Stimulated activated naive B cell treated with anti-CD40 and anti-IgM and Interleukin-4, amounts not matched to agents 10 μg/mL and 1 μg/mL and 100 μg/mL, for 72 hours (primary cell): ENCODE measurements around the gene CTIF.

Experiments
- ATAC-seq, 2 donors: fragments of 150-1000 bp; cut with Tn5 transposase; replicated peaks; 2 replicates each; pipeline ENCODE4 v1.10.0; 2021; ENCODE audit warnings: moderate library complexity in 1 of 2
- DNase-seq: peaks from one replicate; pipeline ENCODE4 v3.0.0; 2021
- H3K27ac Mint-ChIP-seq: one replicate; pipeline ENCODE4 v1.8.0; 2022; ENCODE audit warnings: mild to moderate bottlenecking, mixed read lengths
- H3K27me3 Mint-ChIP-seq, 2 donors: one replicate each; pipeline ENCODE4 v1.8.0; 2022; ENCODE audit warnings: mixed read lengths in 2 of 2
- H3K36me3 Mint-ChIP-seq, 2 donors: one replicate each; pipeline ENCODE4 v1.8.0; 2022; ENCODE audit warnings: mixed read lengths in 2 of 2, mild to moderate bottlenecking in 1 of 2
- H3K4me1 Mint-ChIP-seq, 2 donors: one replicate each; pipeline ENCODE4 v1.8.0; 2022; ENCODE audit warnings: mixed read lengths in 2 of 2, mild to moderate bottlenecking in 1 of 2
- H3K4me3 Mint-ChIP-seq, 2 donors: one replicate each; pipeline ENCODE4 v1.8.0; 2022; ENCODE audit warnings: mild to moderate bottlenecking in 2 of 2, mixed read lengths in 2 of 2, moderate library complexity in 1 of 2
- H3K9me3 Mint-ChIP-seq, 2 donors: one replicate each; pipeline ENCODE4 v1.8.0; 2022; ENCODE audit warnings: mixed read lengths in 2 of 2, mild to moderate bottlenecking in 1 of 2

CTIF gene

DNA sequence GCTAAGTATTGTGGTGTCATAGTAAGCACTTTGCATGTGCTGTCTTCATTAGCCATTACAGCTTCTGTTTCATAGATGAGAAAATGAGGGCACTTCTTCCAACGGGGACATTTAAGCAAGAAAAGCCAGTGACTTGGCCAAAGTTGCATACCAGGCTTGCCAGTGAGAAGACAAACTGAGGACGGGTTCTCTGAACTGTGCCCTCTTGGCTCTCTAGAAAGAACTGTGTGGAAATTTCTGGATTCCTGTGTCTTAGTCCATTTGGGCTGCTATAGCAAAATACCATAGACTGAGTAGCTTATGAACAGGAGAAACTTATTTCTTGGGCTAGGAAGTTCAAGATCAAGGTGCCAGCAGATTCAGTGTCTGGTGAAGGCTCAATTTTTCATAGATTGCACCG lies 13.3 kb downstream of the CTIF start:
- Mint-ChIP-seq H3K4me3 (no peak overlapping the region), H3K4me1 (peaks cover 10 to 14% of the 10 kb centered on the region in 2 donors), H3K27ac (no peak overlapping the region), H3K9me3 (no peaks in the 10 kb centered on the region), H3K27me3 (no peaks in the 10 kb centered on the region), H3K36me3 (no peaks in the 10 kb centered on the region)
- ATAC-seq (no peak), DNase-seq (no peak)

DNA sequence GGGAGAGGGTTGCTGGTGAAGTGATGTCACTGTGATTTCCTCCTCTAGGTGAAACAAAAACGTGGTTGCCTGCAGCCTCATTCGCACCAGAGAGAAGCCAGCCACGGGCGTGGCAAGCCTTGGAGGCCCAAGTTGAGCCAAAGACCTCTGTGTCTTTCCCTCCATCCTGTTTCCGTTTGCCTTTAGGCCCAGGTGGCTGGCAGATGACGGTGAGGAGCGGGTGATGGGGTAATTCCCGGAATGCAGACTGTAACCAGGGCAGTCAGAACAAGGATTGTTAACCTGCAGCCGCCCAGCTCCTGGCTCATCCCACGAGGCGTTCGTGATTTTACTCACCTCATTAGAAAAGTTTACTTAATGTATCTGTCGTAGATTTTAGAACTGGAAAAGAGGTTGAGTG lies 14.4 kb downstream of the CTIF start:
- DNase-seq = no peak
- Mint-ChIP-seq H3K27ac (no peak overlapping the region), H3K27me3 (no peaks in the 10 kb centered on the region), H3K36me3 (no peaks in the 10 kb centered on the region), H3K4me1 (peaks cover 10 to 12% of the 10 kb centered on the region in 2 donors), H3K9me3 (no peaks in the 10 kb centered on the region), H3K4me3 (no peak overlapping the region)
- ATAC-seq = no peak

DNA sequence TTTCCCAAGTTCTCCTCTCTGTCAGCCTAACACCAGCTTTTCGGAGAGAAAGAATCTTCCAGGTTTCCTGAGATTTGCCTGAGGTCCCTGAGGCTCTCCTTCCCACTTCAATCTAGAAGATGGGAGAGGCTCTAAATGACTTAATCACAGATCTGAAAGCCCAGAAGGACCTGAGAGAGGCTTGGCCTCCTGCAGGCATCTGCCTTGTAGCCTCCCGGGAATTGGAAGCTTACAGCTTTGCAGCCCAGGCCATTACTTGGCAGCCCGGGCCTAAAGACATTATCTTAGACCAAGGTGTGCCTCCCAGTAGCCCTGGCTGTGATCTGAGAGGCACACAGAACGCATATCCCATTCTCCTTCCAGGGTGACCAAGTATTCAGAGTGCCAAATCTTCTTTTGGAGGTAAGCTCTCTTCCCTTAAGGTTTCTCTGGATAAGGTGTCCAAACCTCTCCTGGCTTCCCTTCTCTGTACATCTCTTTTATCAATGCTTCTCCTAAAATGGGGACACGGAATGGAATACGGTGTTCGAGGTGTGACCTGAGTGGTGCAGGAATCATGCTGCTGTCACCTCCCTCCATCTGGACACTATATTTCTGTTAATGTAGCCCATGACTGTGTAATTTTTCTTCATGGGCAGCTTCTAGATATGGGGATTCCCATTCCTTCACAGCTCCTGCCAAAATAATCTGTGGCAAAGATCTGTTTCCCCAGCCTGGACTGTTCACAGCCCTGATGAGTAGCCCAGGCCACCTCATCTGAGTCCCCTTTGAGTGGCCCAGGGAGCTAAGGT lies 16.0 kb downstream of the CTIF start:
- Mint-ChIP-seq H3K4me3 (no peak overlapping the region), H3K27ac (no peak overlapping the region), H3K4me1 (peaks cover 0 to 2% of the 10 kb centered on the region in 2 donors), H3K36me3 (peaks cover 0 to 4% of the 10 kb centered on the region in 2 donors), H3K27me3 (no peaks in the 10 kb centered on the region), H3K9me3 (no peaks in the 10 kb centered on the region)
- DNase-seq = no peak
- ATAC-seq = no peak

DNA sequence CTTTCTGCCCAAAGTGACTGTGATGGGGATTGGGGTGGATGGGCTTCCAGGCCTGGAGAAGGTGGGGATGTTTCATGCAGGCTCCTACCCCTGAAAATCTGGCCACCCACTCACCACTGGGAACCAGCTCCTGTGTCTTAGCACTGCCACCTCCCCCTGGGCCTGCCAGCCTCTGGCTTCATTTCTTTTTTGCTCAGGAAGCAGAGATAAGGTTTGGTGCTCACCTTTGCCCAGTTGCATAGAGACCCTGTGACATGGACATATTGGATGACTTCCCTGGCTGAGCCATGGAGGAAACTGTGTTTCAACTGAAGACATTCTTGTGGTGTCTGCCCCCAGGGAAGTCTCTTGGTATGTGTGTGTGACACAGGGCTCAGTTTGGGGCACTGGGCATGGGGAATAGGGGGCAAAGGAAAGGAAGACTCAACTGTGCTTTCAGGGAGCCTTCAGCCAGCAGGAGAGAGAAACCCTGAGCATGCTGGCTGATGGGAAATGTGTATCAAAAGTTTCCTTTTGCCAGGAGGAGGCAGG lies 16.7 kb downstream of the CTIF start:
- H3K4me3 Mint-ChIP-seq = no peak overlapping the region
- no peaks in the 10 kb centered on the region for H3K9me3 Mint-ChIP-seq
- H3K4me1 Mint-ChIP-seq = no peaks in the 10 kb centered on the region
- ATAC-seq (no peak), DNase-seq (no peak)
- H3K36me3 Mint-ChIP-seq = peaks cover 0 to 4% of the 10 kb centered on the region in 2 donors
- H3K27ac Mint-ChIP-seq = no peak overlapping the region
- H3K27me3 Mint-ChIP-seq = no peaks in the 10 kb centered on the region

DNA sequence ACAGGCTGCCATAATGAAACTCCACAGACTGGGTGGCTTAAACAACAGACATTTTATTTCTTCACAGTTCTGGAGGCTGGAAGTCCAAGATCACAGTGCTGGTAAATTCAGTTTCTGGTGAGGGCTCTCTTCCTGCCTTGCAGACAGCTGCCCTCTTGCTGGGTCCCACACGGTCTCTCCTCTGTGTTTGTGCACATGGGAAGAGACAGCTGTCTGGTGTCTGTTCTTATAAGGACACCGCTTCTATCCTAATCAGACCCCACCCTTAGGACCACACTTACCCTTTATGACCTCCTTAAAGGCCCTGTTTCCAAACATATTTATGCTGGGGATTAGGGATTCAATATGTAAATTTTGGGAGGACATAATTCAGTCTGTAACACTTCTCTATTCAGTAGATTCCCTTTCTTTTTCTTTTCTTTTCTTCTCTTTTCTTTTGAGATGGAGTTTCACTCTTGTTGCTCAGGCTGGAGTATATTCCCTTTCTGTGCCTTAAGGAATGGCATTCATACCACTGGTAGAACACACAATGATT lies 18.9 kb downstream of the CTIF start:
- no peak for DNase-seq
- peaks cover 0 to 4% of the 10 kb centered on the region in 2 donors for H3K36me3 Mint-ChIP-seq
- H3K9me3 Mint-ChIP-seq = no peaks in the 10 kb centered on the region
- no peaks in the 10 kb centered on the region for H3K27me3 Mint-ChIP-seq
- no peak for ATAC-seq
- H3K4me1 Mint-ChIP-seq = no peaks in the 10 kb centered on the region
- H3K27ac Mint-ChIP-seq = no peak overlapping the region
- H3K4me3 Mint-ChIP-seq = no peak overlapping the region

DNA sequence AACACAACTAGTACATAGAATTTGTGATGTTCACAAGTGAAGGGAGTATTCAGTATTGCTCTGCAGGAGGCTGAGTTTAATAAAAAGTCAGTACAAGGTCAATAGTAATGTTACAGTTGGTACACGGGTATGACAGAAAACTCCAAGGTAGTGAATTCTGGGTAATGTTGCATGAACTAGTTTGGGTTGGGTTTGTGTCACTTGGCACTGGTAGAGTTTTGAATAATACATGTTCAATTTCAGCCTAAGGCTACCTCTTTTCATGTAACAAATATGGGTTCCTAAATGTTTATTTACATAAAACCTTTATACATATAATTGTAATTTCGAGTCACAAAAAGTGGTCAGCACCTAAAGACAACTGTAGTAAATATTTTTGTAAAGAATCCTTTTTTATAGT lies 19.4 kb downstream of the CTIF start:
- Mint-ChIP-seq H3K27ac (no peak overlapping the region), H3K27me3 (no peaks in the 10 kb centered on the region), H3K36me3 (peaks cover 0 to 4% of the 10 kb centered on the region in 2 donors), H3K9me3 (no peaks in the 10 kb centered on the region), H3K4me1 (no peaks in the 10 kb centered on the region), H3K4me3 (no peak overlapping the region)
- ATAC-seq (no peak), DNase-seq (no peak)

DNA sequence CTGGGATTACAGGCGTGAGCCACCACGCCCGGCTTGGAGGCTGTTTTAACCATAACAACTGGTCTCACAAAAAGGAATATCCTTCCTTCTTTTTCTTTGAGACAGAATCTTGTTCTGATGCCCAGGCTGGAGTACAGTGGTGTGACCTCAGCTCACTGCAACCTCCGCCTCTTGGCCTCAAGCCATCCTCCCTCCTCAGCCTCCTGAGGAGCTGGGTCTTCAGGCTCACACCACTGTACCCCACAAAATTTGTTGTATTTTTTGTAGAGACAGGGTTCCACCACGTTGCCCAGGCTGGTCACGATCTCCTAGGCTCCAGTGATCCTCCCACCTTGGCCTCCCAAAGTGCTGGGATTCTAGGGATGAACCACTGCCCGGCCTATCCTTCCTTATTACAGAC lies 21.7 kb downstream of the CTIF start:
- Mint-ChIP-seq H3K4me3 (no peak overlapping the region), H3K9me3 (no peaks in the 10 kb centered on the region), H3K27me3 (no peaks in the 10 kb centered on the region), H3K36me3 (peaks cover 0 to 4% of the 10 kb centered on the region in 2 donors), H3K27ac (no peak overlapping the region), H3K4me1 (peaks cover 7 to 11% of the 10 kb centered on the region in 2 donors)
- DNase-seq (no peak), ATAC-seq (no peak)

DNA sequence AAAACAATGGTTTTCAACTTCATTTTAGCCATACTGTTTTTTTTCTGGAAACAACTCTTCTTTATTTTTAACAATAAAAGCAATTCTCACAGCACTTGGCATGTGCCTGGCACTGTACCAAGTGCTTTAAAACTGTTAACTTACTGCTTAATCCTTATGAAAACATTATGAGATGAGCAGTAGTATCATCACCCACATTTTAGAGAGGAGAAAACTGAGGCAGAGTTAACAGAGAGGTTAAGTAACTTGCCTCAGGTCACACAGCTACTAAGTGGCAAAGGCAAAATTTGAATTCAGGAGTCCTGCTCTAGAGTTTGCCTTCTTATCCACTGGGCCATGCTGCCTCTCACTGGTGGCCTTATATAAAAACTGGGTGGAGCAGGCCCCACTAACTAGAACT lies 23.2 kb downstream of the CTIF start:
- no peak overlapping the region for H3K27ac Mint-ChIP-seq
- no peak overlapping the region for H3K4me3 Mint-ChIP-seq
- H3K4me1 Mint-ChIP-seq = peaks cover 10 to 11% of the 10 kb centered on the region in 2 donors
- DNase-seq (no peak), ATAC-seq (no peak)
- peaks cover 0 to 10% of the 10 kb centered on the region in 2 donors for H3K36me3 Mint-ChIP-seq
- peaks cover 0 to 5% of the 10 kb centered on the region in 2 donors for H3K27me3 Mint-ChIP-seq
- no peaks in the 10 kb centered on the region for H3K9me3 Mint-ChIP-seq

DNA sequence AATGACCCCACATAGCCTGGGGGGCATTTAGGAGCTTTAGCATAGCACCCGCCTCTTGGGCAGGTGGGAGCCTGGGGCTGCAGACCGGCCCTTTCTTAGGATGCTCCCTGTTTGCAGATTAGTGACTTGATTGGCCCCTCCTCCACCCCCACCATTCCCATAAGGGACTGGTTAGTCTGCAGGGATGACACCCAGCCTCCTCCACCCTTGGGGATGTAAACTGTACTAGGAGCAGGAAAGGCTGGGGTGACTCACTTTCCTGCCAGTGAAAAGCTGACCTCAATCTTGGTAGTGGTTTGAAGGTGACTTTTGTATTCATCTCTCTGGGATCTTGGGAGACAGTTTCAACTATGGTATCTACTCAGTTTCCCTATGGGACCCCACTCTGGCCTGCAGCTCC lies 24.2 kb downstream of the CTIF start:
- peaks cover 4 to 18% of the 10 kb centered on the region in 2 donors for H3K36me3 Mint-ChIP-seq
- H3K27ac Mint-ChIP-seq = no peak overlapping the region
- peaks cover 1 to 5% of the 10 kb centered on the region in 2 donors for H3K9me3 Mint-ChIP-seq
- no peak for DNase-seq
- ATAC-seq = no peak
- peaks cover 0 to 12% of the 10 kb centered on the region in 2 donors for H3K27me3 Mint-ChIP-seq
- no peak overlapping the region for H3K4me3 Mint-ChIP-seq
- peaks cover 10 to 11% of the 10 kb centered on the region in 2 donors for H3K4me1 Mint-ChIP-seq

DNA sequence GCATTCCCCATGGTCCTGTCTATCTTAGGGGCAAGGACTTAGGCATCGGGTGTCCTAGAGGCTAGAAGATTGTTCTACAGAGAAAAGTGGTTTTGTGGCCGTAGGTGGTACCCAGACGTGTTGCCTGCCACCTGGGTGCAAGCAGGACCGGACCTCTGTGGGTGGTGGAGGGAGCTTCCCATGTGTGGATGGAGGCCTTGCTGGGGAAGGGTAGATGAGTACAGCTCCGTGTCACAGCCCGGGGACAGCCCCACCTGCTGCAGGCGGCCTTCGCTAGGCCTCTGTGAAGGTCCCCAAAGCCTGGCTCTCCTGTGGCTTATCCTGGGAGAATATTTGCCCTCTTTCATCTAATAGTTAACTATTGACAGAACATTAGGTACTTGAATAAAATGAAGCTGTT lies 25.3 kb downstream of the CTIF start:
- peaks cover 4 to 5% of the 10 kb centered on the region in 2 donors for H3K9me3 Mint-ChIP-seq
- H3K4me3 Mint-ChIP-seq = no peak overlapping the region
- H3K4me1 Mint-ChIP-seq = peaks cover 10 to 11% of the 10 kb centered on the region in 2 donors
- peaks cover 0 to 12% of the 10 kb centered on the region in 2 donors for H3K27me3 Mint-ChIP-seq
- ATAC-seq = no peak
- no peak overlapping the region for H3K27ac Mint-ChIP-seq
- H3K36me3 Mint-ChIP-seq = peaks cover 8 to 27% of the 10 kb centered on the region in 2 donors
- no peak for DNase-seq

DNA sequence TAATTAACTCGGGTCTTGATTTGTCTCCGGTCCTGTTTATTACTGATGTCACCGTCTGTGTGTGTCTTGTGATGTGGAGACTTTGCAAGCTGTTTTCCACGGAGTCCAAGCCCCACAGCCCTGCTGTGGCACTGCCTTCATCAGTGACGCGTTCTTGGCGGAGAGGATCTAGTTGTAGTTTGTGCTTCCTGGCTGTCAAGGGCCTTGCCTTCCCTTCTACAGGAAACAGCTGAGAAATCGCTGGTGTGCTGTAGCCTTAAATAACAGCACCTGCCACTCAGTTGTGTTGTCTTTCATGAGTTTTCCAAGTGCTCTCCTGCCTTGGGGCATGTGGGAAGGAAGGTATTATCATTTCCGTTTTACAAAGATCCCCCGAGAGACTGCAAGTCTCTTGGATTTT lies 26.3 kb downstream of the CTIF start:
- H3K4me3 Mint-ChIP-seq = no peak overlapping the region
- no peak for DNase-seq
- H3K4me1 Mint-ChIP-seq = peaks cover 10 to 11% of the 10 kb centered on the region in 2 donors
- peaks cover 0 to 12% of the 10 kb centered on the region in 2 donors for H3K27me3 Mint-ChIP-seq
- H3K36me3 Mint-ChIP-seq = peaks cover 8 to 27% of the 10 kb centered on the region in 2 donors
- H3K27ac Mint-ChIP-seq = no peak overlapping the region
- no peak for ATAC-seq
- peaks cover 4 to 5% of the 10 kb centered on the region in 2 donors for H3K9me3 Mint-ChIP-seq

DNA sequence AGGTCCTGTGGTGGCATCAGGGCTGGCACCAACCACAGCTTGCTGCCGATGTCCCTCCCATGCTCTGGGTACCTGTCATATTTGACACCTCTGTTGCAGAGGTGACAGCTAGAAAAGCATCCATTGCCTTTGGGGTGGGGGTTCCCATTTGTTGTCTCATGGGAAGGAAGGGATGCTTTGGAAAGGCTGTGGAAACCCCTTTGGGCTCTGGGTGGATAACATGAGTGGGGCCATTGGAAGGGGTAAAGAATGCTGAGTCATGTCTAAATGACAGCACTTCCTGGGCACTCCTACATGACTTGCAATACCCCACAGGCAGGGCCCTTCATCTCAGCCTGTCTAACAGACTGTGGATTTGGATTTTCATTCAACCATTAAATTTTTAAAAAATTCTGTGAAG lies 27.8 kb downstream of the CTIF start:
- DNase-seq = no peak
- H3K27me3 Mint-ChIP-seq = peaks cover 0 to 12% of the 10 kb centered on the region in 2 donors
- H3K9me3 Mint-ChIP-seq = peaks cover 4 to 5% of the 10 kb centered on the region in 2 donors
- peaks cover 8 to 27% of the 10 kb centered on the region in 2 donors for H3K36me3 Mint-ChIP-seq
- no peak overlapping the region for H3K4me3 Mint-ChIP-seq
- no peak overlapping the region for H3K27ac Mint-ChIP-seq
- ATAC-seq = no peak
- H3K4me1 Mint-ChIP-seq = peaks cover 11 to 13% of the 10 kb centered on the region in 2 donors

DNA sequence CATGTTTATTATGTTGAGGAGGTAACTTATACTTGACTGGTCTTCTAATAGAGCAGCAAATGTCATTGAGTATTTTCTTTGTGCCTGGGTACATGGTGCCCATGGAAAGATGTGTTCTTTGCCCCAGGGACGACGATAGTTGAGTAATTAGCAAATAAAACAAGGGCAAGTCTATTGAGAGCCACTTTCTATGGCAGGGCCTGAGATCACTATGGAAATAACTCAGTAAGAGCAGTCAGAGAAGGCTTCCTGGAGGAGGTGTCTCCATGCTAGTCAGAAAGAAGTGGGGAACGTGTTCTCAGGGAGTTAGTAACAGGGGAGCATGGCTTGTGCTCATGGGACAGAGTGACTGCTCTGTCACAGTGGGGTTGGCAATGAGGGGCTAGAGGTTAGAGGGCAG lies 28.6 kb downstream of the CTIF start:
- peaks cover 11 to 13% of the 10 kb centered on the region in 2 donors for H3K4me1 Mint-ChIP-seq
- H3K27me3 Mint-ChIP-seq = peaks cover 0 to 12% of the 10 kb centered on the region in 2 donors
- DNase-seq (no peak), ATAC-seq (no peak)
- H3K36me3 Mint-ChIP-seq = peaks cover 8 to 27% of the 10 kb centered on the region in 2 donors
- H3K27ac Mint-ChIP-seq = no peak overlapping the region
- H3K9me3 Mint-ChIP-seq = peaks cover 4 to 5% of the 10 kb centered on the region in 2 donors
- H3K4me3 Mint-ChIP-seq = no peak overlapping the region

DNA sequence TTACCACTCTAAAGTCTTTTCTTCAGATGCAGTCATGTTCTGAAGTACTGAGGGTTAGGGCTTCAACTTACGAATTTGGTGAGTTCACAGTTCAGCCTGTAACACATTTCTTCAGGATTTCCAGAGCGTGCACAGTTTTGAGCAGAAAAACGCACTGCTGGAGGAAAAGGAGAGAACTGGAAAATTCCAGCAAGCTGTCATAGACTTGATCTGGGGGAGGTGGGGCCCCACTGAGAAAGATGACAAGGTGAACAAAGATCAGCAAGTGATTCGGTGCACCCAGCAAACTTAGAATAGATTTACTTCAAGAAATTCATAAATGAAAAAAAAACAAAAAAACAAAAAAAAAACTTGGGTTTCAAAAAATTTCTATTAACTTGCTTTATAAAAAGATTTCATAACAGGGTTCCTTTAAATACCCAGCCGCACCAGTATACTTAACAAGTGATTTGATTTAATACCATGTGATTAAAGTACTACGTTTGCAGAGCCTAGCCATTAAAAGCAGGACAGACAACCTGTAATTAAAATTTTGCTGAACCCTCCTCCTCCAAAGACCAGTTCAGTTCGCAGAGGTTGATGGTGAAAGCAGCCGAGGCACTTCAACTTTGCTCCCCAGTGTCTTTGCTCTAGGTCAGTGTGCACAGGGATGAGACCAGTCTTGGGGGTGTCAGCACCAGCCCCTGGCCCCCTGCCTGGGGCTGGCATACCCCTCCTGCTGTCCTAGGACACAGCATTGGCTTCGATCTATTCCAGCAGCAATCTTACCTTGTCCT lies 30.5 kb downstream of the CTIF start:
- Mint-ChIP-seq H3K9me3 (peaks cover 4 to 5% of the 10 kb centered on the region in 2 donors), H3K36me3 (peaks cover 8 to 27% of the 10 kb centered on the region in 2 donors), H3K4me3 (no peak overlapping the region), H3K27ac (no peak overlapping the region), H3K4me1 (peaks cover 2 to 7% of the 10 kb centered on the region in 2 donors), H3K27me3 (peaks cover 0 to 12% of the 10 kb centered on the region in 2 donors)
- no peak for DNase-seq
- ATAC-seq = no peak
